Liver (tissue), 3 donors: ENCODE results near the gene KRT28.

ENCODE experiments used
- JUND ChIP-seq, 2 donors: IDR thresholded peaks; 2 replicates each; pipeline ENCODE4 v1.6.1; 2016; ENCODE audit warnings: antibody characterized with exemption in 2 of 2
- TAF1 ChIP-seq: conservative IDR thresholded peaks from 2 replicates; pipeline ENCODE4 v1.6.1; 2016; ENCODE audit warnings: antibody characterized with exemption, mild to moderate bottlenecking
- TF ChIP-seq, protein P1 (sequence below): fragments of 150-350 bp; IDR thresholded peaks from 2 replicates; pipeline ENCODE4 v1.5.1; 2017; ENCODE audit warnings: improper control_type of control experiment, low read depth, low read length; ENCODE audit not compliant: missing input control
- TF ChIP-seq, protein P2 (sequence below): IDR thresholded peaks from 2 replicates; pipeline ENCODE4 v1.6.1; 2016; ENCODE audit warnings: antibody characterized with exemption, mild to moderate bottlenecking
- donor health status: healthy.
- donor health status: healthy.

DNA sequence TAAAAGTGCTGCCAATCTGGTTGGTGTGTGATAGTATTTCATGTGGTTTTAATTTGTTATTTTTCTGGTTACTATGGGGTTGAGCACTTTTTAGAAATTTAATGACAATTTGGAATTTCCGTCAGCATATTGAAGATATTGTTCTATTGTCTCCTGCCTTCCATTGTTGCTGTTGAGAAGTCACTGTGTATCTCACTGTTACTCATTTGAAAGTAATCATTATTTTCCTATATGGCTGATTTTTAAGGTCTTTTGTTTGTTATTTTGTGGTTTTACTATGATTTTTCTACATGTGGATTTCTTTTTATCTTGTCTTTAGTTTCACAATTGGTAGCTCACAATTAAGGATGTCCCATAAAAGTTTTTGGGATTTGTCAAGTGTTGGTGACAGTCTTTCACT, 36.0 kb downstream of the KRT28 start:
- TF ChIP-seq, protein P1, sequence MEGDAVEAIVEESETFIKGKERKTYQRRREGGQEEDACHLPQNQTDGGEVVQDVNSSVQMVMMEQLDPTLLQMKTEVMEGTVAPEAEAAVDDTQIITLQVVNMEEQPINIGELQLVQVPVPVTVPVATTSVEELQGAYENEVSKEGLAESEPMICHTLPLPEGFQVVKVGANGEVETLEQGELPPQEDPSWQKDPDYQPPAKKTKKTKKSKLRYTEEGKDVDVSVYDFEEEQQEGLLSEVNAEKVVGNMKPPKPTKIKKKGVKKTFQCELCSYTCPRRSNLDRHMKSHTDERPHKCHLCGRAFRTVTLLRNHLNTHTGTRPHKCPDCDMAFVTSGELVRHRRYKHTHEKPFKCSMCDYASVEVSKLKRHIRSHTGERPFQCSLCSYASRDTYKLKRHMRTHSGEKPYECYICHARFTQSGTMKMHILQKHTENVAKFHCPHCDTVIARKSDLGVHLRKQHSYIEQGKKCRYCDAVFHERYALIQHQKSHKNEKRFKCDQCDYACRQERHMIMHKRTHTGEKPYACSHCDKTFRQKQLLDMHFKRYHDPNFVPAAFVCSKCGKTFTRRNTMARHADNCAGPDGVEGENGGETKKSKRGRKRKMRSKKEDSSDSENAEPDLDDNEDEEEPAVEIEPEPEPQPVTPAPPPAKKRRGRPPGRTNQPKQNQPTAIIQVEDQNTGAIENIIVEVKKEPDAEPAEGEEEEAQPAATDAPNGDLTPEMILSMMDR = no peak
- TF ChIP-seq TAF1 (no peak), JUND (IDR thresholded peaks at IDR 0.05) (no peak)
- TF ChIP-seq, protein P2, sequence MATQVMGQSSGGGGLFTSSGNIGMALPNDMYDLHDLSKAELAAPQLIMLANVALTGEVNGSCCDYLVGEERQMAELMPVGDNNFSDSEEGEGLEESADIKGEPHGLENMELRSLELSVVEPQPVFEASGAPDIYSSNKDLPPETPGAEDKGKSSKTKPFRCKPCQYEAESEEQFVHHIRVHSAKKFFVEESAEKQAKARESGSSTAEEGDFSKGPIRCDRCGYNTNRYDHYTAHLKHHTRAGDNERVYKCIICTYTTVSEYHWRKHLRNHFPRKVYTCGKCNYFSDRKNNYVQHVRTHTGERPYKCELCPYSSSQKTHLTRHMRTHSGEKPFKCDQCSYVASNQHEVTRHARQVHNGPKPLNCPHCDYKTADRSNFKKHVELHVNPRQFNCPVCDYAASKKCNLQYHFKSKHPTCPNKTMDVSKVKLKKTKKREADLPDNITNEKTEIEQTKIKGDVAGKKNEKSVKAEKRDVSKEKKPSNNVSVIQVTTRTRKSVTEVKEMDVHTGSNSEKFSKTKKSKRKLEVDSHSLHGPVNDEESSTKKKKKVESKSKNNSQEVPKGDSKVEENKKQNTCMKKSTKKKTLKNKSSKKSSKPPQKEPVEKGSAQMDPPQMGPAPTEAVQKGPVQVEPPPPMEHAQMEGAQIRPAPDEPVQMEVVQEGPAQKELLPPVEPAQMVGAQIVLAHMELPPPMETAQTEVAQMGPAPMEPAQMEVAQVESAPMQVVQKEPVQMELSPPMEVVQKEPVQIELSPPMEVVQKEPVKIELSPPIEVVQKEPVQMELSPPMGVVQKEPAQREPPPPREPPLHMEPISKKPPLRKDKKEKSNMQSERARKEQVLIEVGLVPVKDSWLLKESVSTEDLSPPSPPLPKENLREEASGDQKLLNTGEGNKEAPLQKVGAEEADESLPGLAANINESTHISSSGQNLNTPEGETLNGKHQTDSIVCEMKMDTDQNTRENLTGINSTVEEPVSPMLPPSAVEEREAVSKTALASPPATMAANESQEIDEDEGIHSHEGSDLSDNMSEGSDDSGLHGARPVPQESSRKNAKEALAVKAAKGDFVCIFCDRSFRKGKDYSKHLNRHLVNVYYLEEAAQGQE = no peak
